Endothelial cell of umbilical vein (primary cell): ENCODE data around the gene TUSC2. TPM values are rescaled to one million over a fixed set of nuclear protein-coding genes. Genes with fewer than 3 reads are reported as not detected.

Experiments
- BruUV-seq: library from RNA; stranded (reverse); fragments of 400-500 nt; replicated peaks from 2 replicates; lab custom pipeline; 2021; lab: Mats Ljungman, UMichigan
- CTCF ChIA-PET: fragments of 300-600, 350-600 bp; sonication (Branson Sonifier 250); formaldehyde crosslinking; loops from one replicate; lab custom pipeline; 2021; ENCODE audit warnings: antibody characterized with exemption, inconsistent platforms; lab: Charles Lee
- POLR2A ChIA-PET: fragments of 300-600, 350-600 bp; sonication (Branson Sonifier 250); formaldehyde crosslinking; loops from one replicate; lab custom pipeline; 2021; ENCODE audit warnings: antibody characterized with exemption, inconsistent platforms; lab: Charles Lee
- DNase-seq: peaks from one replicate; pipeline ENCODE4 v3.0.0-alpha.2; 2011; ENCODE audit warnings: low read depth, low spot score
- FAIRE-seq: peaks from 2 replicates; lab custom pipeline; 2011; peaks lifted over from hg19 to GRCh38; lab: Jason Lieb, UNC
- H2AFZ ChIP-seq: 2 replicates; pipeline ENCODE4 v1.6.0; 2012; ENCODE audit warnings: low read depth, low read length, control low read depth, inconsistent platforms
- H3K27ac ChIP-seq: 2 replicates; pipeline ENCODE4 v1.5.1; 2011; ENCODE audit warnings: low read depth, mild to moderate bottlenecking, control low read depth, low read length, moderate library complexity; ENCODE audit not compliant: insufficient read depth
- H3K27me3 ChIP-seq, 2 experiments: 2 replicates each; pipeline versions ENCODE4 v1.6.0 to v1.6.1; 2011; ENCODE audit warnings: low read length in 2 of 2, mixed read lengths in 1 of 2; ENCODE audit not compliant: control insufficient read depth in 2 of 2, insufficient read depth in 2 of 2
- H3K36me3 ChIP-seq, 2 experiments: 2 replicates in 1 of 2; 3 replicates in 1 of 2; pipeline ENCODE4 v1.5.1; 2011; ENCODE audit warnings: low read length in 2 of 2, mild to moderate bottlenecking in 1 of 2, moderate library complexity in 1 of 2; ENCODE audit not compliant: control insufficient read depth in 2 of 2, insufficient read depth in 2 of 2; ENCODE audit errors: extremely low read depth in 1 of 2
- H3K4me1 ChIP-seq: 3 replicates; pipeline ENCODE4 v1.5.1; 2011; ENCODE audit warnings: mild to moderate bottlenecking, low read length; ENCODE audit not compliant: control insufficient read depth, insufficient read depth; ENCODE audit errors: extremely low read depth
- H3K4me2 ChIP-seq: 2 replicates; pipeline ENCODE4 v1.6.1; 2011; ENCODE audit warnings: low read length, control low read depth, mixed read lengths; ENCODE audit not compliant: insufficient read depth
- H3K4me3 ChIP-seq, 3 experiments: fragments of 200-600 bp in 1 of 3; sonication (generic), shearing (Covaris generic) in 1 of 3; replicated peaks in 1 of 3; 2 replicates each; pipeline ENCODE4 v1.5.1; 2011 to 2016; ENCODE audit warnings: control low read depth in 3 of 3, low read length in 3 of 3, mild to moderate bottlenecking in 2 of 3, inconsistent platforms in 1 of 3, low read depth in 1 of 3, moderate library complexity in 1 of 3; ENCODE audit not compliant: insufficient read depth in 1 of 3
- H3K79me2 ChIP-seq: 2 replicates; pipeline ENCODE4 v1.6.0; 2012; ENCODE audit warnings: low read length, inconsistent platforms; ENCODE audit not compliant: control insufficient read depth, insufficient read depth
- H3K9ac ChIP-seq: replicated peaks from 2 replicates; pipeline ENCODE3; 2011; ENCODE audit warnings: low read length, control low read depth; ENCODE audit not compliant: insufficient read depth; ENCODE audit errors: extremely low read depth
- H3K9me1 ChIP-seq: replicated peaks from 3 replicates; pipeline ENCODE4 v1.6.0; 2011; ENCODE audit warnings: mild to moderate bottlenecking, low read length; ENCODE audit not compliant: control insufficient read depth, insufficient read depth; ENCODE audit errors: extremely low read depth
- H3K9me3 ChIP-seq: replicated peaks from 2 replicates; pipeline ENCODE4 v1.5.1; 2012; ENCODE audit warnings: low read length, inconsistent platforms; ENCODE audit not compliant: control insufficient read depth, insufficient read depth
- H4K20me1 ChIP-seq: replicated peaks from 2 replicates; pipeline ENCODE3; 2011; ENCODE audit warnings: mild to moderate bottlenecking, low read length; ENCODE audit not compliant: control insufficient read depth, insufficient read depth; ENCODE audit errors: extremely low read depth
- CTCF ChIP-seq, 2 donors: IDR thresholded peaks; 1 replicate in 1 of 2; 2 replicates in 1 of 2; pipeline ENCODE4 v1.5.1; 2011; ENCODE audit warnings: low read length in 2 of 2, mild to moderate bottlenecking in 2 of 2, moderate library complexity in 2 of 2, control low read depth in 1 of 2, inconsistent platforms in 1 of 2, low read depth in 1 of 2; ENCODE audit not compliant: insufficient read depth in 1 of 2; ENCODE audit errors: extremely low read depth in 1 of 2
- EZH2 ChIP-seq: IDR thresholded peaks from 2 replicates; pipeline ENCODE4 v1.6.1; 2012; ENCODE audit warnings: borderline replicate concordance, low read depth, mild to moderate bottlenecking, moderate library complexity, low read length, inconsistent platforms; ENCODE audit not compliant: severe bottlenecking
- FOS ChIP-seq: IDR thresholded peaks from 2 replicates; pipeline ENCODE4 v1.6.1; 2011; ENCODE audit warnings: mild to moderate bottlenecking, low read length, moderate library complexity, borderline replicate concordance; ENCODE audit not compliant: insufficient read depth
- GATA2 ChIP-seq: IDR thresholded peaks from 2 replicates; pipeline ENCODE4 v1.7.0; 2011; ENCODE audit warnings: low read depth, mild to moderate bottlenecking, moderate library complexity, mixed read lengths, low read length; ENCODE audit not compliant: insufficient read length, insufficient read depth
- JUN ChIP-seq: IDR thresholded peaks from 2 replicates; pipeline ENCODE4 v1.6.1; 2011; ENCODE audit warnings: borderline replicate concordance, low read depth; ENCODE audit not compliant: insufficient read length, insufficient read depth
- MAX ChIP-seq: IDR thresholded peaks from 2 replicates; pipeline ENCODE4 v1.6.1; 2011; ENCODE audit not compliant: insufficient read depth, insufficient read length
- MYC ChIP-seq: IDR thresholded peaks from one replicate; pipeline ENCODE4 v1.6.1; 2011; ENCODE audit warnings: mild to moderate bottlenecking, low read depth, low read length
- POLR2A ChIP-seq: IDR thresholded peaks from 2 replicates; pipeline ENCODE4 v1.6.1; 2012; ENCODE audit warnings: low read depth, mild to moderate bottlenecking, control low read depth, low read length
- POLR2AphosphoS5 ChIP-seq: IDR thresholded peaks from 2 replicates; pipeline ENCODE4 v1.6.1; 2012; ENCODE audit warnings: low read depth, mild to moderate bottlenecking, control low read depth, low read length, moderate library complexity; ENCODE audit not compliant: insufficient read depth
- dilution Hi-C: fragments of 300-500 bp; cut with MboI; formaldehyde crosslinking; loops from one replicate; pipeline ENCODE4 v1.15.0; 2019; ENCODE audit warnings: low sequenced_read_pairs; ENCODE audit not compliant: extremely low pct_ligation_motif_present
- intact Hi-C: fragments of 100-400 bp; cut with micrococcal nuclease; formaldehyde crosslinking; loops from one replicate; pipeline ENCODE4 v1.10.0; 2022
- polyA plus RNA-seq, 4 experiments: library from polyadenylated mRNA; depleted of rRNA in 3 of 4; stranded (reverse) in 3 of 4; unstranded in 1 of 4; fragments of >200 nt; gene quantifications; 2 replicates each; pipeline versions ENCODE4 v1.2.1 to v1.2.3, GENCODE V29; 2011 to 2012; ENCODE audit warnings: missing spikeins in 1 of 4
- total RNA-seq: library from RNA; stranded (reverse); gene quantifications from 2 replicates; pipeline ENCODE4 v1.2.3, GENCODE V29; 2021

TUSC2 gene
- total and polyA plus RNA-seq, 2 donors (not counting 3 experiments of a cell fraction or from before 2014, with no cell fraction given), result 30.0 to 89.0 TPM

GRCh38 chr3:50373146-50374051 lies 45.4 kb upstream of the TUSC2 start:
- Histone ChIP-seq H3K4me2 (no peak overlapping the region), H3K36me3 (no peaks in the 10 kb centered on the region), H3K9me3 (no peaks in the 10 kb centered on the region), H3K4me3 (no peak overlapping the region), H4K20me1 (no peaks in the 10 kb centered on the region), H3K79me2 (no peaks in the 10 kb centered on the region), H2AFZ (no peak overlapping the region), H3K27me3 (peaks cover 0 to 2% of the 10 kb centered on the region in 2 experiments), H3K27ac (no peak overlapping the region), H3K9me1 (no peaks in the 10 kb centered on the region), H3K9ac (no peak overlapping the region), H3K4me1 (no peaks in the 10 kb centered on the region)
- CTCF ChIA-PET, result interaction anchor here (1.3 kb wide), 1 partner anchor 169 kb away, joined by 3 read pairs; no protein-coding TSS in a partner anchor
- DNase-seq (no peak), FAIRE-seq (no peak)
- BruUV-seq, result no TSS peak
- dilution Hi-C loops (no loop called here), intact Hi-C loops (no loop called here)
- POLR2A ChIA-PET, result no interaction called here
- TF ChIP-seq CTCF (IDR thresholded peaks at IDR 0.05; ENCODE audit: extremely low read depth in 1 of 2, insufficient read depth in 1 of 2, low read depth in 1 of 2, low read length in 2 of 2) (no peak), FOS (no peak), POLR2AphosphoS5 (no peak), JUN (no peak), EZH2 (no peak), GATA2 (no peak), POLR2A (no peak), MAX (no peak), MYC (no peak)
